NCI-H2227 (cell line): ENCODE results near the gene TRAPPC5.

Experiments
- DNase-seq: peaks from one replicate; lab custom pipeline; 2025; ENCODE audit not compliant: unreplicated experiment; lab: John Stamatoyannopoulos, UW

Gene TRAPPC5

DNA sequence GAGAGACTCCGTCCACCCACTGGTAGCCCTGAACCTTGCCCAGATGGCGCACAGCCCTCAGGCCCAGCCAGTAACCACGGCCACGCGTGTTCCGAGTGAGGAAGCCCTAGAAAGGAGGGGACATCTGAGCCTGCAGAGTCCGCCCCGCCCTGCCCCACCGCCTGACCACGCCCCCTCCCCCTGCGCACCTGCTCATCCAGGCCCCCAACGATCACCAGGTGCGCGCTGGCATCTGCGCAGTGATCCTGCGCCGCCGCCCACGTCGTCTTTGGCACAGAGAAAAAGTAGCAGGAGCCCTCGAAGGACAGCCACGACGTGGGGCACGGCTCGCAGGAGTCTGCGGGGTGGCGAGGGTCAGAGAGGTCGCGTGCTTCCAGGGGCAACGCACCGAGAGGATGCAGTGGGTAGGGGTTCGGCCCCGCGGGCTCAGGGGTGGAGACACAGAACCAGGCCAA is 49.2 kb downstream of the TRAPPC5 start:
- no peak for DNase-seq

DNA sequence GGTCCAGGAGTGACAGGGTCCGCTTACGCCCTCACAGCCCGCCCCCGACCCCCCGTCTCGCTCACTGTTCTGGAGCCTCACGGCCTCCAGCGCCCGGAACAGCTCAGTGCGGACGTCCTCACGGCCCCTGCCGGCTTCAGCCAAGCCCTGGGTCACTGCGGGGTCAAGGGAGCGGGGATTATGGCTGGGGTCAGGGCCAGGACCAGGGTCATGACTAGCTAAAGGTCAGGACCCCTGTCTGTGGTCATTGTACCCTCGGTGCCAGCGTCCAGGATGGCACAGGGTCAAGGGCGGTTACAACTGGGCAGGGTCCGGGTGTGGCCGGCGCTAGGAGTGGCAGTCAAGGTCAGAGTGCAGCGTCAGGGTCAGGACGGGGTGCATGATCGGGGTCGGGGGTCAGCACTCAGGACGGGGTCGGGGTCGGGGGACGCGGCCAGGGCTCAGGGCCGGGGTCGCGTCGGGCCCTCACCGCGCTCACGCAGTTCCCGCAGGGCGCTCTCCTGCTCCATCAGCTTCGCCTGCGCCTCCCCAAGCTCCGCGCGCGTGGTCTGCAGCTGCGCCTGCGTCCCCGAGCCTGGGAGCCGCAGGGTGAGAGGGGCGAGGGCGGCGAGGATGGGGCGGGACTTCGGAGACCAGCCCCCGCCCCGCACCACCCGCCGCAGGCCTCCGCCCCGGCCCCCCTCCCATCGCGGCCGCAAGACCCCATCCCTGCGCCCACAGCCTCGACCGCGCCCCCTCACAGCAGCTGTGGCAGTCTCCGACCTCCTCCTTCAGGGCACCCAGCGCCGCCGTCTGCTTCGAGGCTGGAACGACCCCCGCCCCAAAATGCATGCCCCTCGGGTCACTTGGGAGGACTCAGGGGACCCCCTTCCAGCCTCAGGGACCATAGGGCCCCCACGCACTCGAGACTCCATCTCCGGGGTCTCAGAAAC is 49.9 kb downstream of the TRAPPC5 start:
- peak; percentile 21 for DNase-seq

- no peak for DNase-seq
These were observed 50.6 kb downstream of the TRAPPC5 start for GRCh38 chr19:7731218-7731595.

- no peak for DNase-seq
These were observed 51.0 kb downstream of the TRAPPC5 start for GRCh38 chr19:7731615-7732014.

DNA sequence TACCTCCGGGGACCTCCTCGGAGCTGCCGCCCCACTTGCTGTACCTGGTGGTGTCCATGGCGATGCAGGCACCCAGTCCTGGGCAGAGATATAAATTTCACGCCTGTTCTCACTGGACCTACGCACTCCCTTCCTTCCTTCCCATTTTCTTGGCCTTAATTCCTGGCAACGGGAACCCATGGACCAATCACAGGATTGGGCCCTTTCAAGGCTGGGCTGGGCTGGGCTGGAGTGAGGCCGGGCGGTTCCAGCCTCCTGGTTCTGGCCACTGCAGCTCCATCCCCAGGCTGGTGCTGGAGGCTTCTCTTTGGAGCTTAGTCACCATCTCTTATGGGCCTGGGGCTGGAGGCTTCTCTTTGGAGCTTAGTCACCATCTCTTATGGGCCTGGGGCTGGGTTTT is 51.4 kb downstream of the TRAPPC5 start, which contains the start of gene CLEC4G:
TSS of gene CLEC4G (minus strand) at position 66 of the 400 bp plus-strand sequence. CDS start at position 58, 8 bp downstream.
- no peak for DNase-seq

DNA sequence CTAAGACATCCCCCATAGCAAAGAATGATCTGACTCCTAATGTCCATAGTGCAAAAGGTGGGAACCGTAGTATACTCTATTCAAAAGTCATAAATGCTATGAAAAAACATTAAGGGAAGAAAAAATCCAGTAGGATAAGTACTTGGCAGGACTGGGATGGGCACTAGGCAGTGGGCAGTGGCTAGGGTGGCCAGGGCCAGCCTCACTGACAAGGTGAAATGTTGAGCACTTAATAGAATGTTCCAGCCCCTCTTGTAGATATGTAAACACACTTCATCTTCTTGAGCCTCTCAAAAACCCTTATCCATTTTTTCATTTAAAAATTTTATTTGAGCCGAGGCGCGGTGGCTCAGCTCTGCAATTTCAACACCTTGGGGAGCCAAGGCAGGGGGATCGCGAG is 52.7 kb downstream of the TRAPPC5 start:
- DNase-seq: no peak

DNA sequence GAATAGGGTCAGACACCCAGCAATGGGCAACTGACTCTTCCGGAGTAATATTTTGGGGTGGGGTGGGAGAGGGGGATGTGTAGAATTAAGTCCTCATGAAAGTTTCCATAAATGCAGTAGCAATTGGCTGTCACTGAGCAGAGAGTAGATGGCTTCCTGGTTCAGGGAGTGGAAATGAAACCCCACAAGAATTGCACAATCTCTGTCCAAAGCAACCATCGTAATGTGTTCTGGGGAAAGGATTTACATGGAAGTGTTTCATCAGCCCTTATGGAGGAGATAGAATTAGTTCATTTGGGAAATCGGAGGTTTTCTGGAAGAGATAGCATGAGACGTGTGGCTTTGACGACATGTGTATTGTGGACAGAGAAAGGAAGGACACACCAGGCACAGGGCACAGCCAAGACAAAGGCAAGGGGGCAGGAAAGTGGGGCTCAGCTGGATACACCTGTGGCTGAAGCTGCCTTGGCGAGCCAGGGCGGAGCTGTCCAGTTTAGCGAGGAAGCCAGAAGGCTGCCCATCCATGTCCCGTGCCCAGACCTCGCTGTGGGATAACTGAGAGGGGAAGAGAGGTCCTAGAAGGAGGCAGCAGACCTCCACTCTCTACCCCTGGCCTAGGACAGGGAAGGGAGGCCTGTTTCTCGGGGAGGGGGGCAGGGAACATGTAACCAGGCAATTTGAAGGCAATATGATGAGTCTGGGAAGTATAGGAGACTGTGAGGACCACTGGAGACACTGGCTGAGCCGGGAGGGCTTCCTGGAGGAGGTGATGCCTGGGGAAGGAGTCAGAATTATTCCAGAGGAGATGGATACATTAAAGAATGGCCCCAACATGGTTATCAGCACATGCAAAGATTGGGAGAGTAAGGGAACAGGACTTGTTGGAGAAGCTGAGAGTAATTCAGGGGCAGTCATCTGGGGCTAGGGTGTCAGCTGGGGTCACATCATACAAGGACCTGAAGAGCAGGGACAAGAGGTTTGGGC is 53.9 kb downstream of the TRAPPC5 start:
- no peak for DNase-seq

- DNase-seq: no peak
These were observed 55.5 kb downstream of the TRAPPC5 start for GRCh38 chr19:7736148-7736547.

- no peak for DNase-seq
These were observed 56.6 kb downstream of the TRAPPC5 start for GRCh38 chr19:7737215-7737614.
